HG03469 (cell line): ENCODE data around the gene BMERB1.
"Not testable (repeated sequence)": the region's sequence is repeated elsewhere in the genome, so short reads cannot be mapped to it uniquely, and the experiment has no call there.

Experiments used
- ATAC-seq: cut with Tn5 transposase; IDR thresholded peaks from one replicate; pipeline ENCODE4 v1.9.1; 2021; ENCODE audit warnings: mild to moderate bottlenecking, moderate library complexity, moderate number of reproducible peaks; ENCODE audit not compliant: unreplicated experiment

Gene BMERB1

DNA sequence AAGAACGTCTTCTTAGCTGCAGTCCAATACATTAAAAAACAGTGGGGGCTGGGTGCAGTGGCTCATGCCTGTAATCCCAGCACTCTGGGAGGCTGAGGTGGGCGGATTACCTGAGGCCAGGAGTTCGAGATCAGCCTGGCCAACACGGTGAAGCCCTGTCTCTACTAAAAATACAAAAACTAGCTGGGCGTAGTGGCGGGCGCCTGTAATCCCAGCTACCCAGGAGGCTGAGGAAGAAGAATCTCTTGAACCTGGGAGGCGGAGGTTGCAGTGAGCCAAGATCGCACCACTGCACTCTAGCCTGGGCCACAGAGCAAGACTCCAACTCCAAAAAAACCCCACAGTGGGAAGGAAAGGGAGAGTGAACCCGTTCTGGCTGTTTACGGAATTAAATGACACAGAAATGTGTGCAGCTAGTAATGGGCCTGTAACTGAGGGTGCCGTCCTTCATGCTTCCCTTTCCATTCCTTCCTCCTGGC lies 172.9 kb downstream of the BMERB1 start:
- ATAC-seq = not testable (repeated sequence)

DNA sequence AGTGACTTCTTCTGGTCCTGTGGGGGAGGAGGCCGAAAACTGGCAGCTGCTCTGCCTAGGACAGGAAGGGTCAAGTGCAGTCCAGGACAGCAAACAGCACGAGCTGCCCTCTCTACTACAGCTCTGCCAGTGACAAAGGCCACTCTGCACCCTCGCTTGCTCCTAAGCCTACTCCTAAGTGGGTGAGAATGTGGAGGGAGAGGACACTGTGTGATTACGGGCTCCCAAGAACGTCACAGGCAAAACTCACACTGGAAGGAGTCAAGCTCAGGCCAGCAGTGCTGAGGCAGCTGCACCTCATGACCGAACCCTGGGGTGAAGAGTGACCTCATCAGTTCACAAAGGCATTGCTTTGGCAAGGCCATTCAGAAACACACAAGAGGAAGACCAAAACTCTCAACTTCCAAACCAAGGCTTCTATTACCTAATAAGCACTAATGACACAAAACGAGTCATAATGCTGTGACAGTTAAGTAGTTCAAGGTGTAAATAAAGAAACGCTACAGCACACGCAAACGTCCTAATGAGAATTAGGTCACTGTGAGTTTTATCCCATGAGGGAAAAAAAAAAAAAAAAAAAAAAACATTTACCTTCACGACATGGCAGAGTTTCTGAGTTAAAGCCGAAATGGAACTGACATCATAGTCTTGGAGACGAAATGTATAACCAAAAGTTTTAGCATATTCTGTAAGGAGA lies 173.5 kb downstream of the BMERB1 start:
- ATAC-seq = no peak

DNA sequence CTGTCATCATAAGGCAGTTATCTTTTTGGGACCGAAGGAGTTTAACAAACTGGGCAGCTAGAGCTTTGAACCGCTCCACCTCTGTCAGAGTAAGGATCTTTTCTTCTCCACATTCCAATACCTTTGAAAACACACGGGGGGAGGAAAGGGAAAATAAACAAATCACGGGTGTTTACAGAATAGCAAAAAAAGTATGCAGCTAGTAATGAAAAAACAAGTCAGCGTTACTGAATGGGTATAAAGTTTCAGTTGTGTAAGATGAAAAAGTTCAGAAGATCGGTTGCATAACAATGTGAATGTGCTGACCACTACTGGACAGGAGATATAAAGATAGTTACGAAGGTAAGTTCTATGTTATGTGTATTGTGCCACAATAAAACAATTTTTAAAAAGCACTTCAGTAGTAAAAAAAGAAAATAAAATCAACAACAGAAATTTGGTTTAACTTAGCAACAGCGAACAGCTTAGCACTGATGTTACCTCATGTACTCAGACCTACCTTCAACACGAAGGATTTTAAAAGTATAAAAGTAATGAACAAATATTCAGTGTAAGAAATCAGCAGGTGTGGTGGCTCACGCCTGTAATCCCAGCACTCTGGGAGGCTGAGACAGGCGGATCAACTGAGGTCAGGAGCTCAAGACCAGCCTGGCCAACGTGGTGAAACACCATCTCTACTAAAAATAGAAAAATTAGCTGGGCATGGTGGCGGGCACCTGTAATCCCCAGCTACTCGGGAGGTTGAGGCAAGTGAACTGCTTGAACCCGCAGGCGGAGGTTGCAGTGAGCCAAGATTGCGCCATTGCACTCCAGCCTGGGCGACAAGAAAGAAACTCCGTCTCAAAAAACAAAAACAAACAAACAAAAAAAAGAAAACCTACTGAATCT lies 174.3 kb downstream of the BMERB1 start:
- ATAC-seq = no peak

DNA sequence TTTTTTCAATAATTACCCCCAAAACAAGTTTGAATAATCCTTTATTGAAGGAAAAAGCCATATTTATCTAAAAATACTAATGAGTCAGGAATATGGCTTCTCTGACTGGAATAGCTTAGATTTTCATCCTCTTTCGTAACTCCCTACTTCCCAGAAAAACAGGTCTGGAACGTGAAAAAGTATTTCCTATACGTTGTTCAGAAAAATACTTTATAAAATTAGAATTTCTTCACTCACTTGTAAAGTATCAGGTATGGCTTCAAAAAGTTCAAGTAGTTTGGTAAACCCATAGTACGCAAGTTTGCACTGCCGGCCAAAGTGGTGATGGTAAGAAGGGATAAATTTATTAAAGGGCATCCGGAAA lies 174.9 kb downstream of the BMERB1 start:
- ATAC-seq = no peak

DNA sequence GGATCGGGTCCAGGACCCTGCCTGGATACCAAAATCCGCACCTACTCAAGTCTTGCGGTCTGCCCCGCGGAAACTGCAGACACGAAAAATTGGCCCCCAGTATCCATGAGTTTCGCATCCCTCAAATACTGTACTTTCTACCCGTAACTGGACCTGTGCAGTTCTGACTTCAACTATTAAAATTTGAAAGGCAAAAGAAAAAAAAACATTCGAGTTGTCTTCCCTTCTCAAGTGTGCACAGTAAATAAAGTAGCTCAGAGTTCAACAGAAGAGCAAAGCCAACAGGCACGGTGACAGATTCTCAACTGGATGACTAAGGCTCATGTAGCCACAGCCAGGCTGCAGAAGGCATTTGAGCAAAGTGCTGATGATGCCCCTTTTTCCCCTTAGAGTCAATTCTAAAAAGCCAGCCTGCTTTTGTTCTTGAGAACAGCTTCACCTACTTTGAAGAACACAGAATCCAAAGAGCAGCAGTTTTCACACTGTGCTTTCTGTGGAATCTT lies 176.0 kb downstream of the BMERB1 start:
- ATAC-seq = no peak

DNA sequence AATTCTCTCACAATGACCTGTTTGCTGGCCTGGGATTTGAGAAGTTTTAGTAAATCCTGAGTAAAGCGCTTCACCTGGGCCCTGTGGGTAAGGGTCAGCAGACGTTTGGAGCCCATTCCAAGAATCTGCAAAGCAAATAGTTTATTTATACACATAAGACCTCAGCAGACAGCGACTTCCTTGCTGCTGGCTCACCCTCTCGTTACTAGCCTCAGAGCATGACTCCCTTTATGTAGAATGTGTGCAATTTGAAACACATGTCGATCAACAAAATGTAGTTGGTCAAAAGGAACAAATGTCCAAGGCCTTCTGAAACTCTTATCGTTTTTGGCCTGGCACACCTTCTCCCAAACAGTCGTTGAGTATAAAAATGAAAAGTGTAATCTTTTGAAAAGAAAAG lies 177.2 kb downstream of the BMERB1 start:
- ATAC-seq = no peak

DNA sequence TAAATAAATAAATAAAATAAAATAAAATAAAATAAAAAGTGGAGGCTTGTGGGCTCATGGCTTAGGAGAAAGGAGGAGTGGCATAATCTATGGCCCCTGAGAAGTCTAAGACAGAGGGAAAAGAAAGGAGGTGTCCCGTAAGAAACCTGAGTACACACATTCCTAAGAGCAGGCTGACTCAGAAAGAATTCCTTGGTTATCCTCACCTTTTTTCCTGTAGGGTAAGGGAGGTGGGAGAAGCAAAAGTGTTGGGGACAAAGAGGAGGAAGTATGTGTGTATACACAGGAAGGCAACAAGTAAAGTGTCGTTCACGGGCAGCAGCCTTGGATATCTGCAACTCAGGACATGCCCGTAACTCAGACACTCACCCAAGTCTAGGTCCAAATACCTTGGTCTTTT lies 179.3 kb downstream of the BMERB1 start:
- ATAC-seq = no peak

DNA sequence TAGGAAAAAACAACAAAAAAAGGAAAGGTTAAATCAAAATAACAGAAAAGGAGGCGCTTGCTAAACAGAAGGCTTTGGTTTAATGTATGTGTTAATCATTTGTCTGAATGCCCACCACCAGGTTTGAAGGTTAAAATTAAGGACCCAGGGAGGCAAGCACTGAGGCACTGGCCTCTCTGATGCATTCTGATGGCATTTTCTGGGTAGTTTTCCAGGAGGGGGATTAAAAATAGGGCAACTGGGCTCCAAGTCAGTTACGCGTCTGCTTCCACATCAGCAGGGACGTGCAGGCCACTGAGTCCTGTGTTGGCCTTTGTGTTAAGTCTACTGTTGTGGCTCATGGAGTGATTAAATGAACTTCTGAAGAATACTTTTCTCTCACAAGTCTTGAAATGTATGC lies 181.6 kb downstream of the BMERB1 start:
- ATAC-seq = no peak

DNA sequence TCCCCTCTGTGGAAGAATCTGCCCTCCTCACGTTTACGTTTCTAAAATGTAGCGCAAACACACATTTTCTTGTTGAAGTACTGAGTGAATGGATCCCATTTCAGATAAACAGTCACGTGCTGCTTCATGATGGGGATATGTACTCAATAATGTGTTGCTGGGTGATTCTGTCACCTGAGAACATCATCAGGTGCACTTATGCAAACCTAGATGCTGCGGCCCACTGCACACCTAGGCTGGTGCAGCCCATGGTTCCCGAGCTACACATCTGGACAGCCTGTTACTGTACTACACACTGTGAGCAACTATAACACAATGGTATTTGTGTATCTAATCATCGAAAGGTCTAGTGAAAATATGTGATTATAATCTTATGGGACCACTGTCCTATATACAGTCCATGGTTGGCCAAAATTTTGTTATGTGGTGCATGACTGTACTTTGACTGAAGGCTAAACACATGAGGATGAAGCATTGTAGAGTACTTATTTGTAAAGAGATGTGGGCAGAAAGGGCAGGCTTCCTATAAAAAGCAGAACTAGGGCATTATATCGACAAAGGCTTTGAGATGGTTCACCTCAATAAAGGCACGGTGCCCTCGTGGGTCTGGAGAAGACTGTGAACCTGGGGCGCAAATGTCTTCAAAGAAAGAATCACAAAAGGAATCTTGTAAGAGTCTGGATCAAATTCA lies 182.2 kb downstream of the BMERB1 start:
- ATAC-seq = no peak

DNA sequence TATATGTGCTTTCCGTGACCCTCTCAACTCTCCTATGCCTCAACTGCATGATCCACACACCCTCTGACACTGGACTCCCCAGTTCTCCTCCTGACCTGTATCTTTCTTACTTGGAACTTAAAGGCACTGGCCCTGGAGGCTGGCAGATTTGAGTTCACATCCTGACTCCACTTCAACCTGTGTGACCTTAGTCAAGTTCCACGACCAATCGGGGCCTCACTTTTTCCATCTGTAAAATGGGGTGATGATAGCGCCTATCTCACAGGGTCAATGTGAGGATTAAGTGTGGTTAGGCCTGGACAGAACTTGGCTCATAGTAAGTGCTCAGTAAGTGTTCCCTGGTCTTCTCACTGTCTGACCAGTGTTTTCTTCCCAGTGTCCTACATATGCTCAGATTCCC lies 183.5 kb downstream of the BMERB1 start:
- no peak for ATAC-seq

DNA sequence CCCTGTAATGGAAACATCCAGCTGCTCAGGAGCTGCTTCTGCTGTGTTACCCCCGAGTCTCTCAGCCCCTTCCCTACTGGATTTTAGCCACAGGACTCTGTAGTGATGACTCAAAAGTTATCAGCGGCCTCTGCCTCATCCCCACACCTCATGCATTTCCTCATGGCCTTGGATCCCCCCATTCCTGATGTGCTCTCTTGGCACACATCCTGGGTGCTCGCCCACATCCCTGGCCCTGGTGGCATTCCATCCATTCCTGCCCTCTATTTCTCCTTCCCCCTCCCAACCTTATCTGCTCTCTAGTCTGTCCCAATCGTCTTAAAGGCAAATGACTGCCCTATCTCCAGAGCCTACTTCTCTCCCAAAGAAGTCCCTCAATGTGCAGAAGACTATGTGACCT lies 184.0 kb downstream of the BMERB1 start:
- ATAC-seq = no peak

DNA sequence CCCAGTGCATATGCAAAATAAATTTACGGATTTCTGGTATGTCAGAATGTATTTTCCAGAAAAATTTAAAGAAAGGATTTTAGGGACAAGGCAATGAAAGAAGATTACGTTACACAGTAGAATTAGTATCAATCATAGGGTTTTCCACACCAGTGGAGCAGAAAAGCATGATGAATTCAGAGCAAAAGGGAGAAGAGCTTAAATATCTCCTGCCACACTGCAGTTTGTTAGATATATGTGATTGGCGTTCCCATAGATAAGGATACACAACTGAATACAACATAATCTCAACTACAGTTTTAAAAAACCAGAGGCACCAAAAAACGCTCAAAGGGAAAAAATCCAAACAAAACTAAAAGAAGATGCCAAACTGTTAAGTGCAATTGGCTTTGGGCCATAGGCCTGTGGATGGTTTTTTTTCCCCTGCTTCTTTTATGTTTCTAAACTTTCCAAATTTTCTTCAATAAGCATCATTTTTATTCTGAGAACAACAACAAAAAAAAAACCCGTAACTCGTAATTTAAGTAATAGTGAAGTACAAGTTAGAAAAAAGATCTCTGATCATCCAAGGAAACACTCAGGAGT lies 186.3 kb downstream of the BMERB1 start:
- ATAC-seq = no peak

DNA sequence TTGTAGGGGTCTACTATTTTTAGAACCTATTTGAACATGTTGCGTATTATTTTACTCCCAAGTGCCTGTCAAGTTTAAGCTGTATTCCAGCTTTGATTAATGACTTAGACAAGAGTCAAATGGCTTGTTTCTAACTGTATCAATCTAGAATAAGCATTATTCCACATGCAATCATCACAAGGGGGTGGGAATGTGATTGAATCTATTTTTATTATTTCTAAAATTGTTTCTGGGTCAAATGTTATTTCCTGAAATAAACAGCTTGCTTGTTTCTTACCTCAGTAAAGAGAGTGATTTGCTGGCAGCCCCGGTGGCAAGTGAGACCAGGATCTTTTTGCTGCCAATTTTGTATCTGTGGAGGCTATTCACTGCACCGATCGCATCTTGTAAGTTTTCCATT lies 187.1 kb downstream of the BMERB1 start:
- ATAC-seq = no peak

DNA sequence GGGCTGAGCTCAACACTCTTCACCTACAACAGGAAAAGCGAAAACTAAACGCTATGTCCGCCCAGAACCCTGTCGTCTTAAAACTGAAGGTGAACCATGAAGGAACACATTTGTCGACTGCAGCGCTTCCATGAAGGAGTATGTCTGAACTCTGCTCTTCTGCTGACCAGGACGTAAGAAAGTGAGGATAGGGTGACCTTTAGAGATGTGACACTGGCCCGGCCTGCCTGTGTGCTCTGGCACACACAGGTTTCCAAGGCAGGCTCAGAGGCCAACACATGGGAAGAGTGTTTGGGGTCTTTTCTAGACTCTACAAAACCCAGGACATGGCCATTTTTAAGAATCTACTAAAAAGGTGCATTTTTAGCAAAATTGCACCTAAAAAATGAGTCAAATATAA lies 187.5 kb downstream of the BMERB1 start:
- ATAC-seq = no peak

DNA sequence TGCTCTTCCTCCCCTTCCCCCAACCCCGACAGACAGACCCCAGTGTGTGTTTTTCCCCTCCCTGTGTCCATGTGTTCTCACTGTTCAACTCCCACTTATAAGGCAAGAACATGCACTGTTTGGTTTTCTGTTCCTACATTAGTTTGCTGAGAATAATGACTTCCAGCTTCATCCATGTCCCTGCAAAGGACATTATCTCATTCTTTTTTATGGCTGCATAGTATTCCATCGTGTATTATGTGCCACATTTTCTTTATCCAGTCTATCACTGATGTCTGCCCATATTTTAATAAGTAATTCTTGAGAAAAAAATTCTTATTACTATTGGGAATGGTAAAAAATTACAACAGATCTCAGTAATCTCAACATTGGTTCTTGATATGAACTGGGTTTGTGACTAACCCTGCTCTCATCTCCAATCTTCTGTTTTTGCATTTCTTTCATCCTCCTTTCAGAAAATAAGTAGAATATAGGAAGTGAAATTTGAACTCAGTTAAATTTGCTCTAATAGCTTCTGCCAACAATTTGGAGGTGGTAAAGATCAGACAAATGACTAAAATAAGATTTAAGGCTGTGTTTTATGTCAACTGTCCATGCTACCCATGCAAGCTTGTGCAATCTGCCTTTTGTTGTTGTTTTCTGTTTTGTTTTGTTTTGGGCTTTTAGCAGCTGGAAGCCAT lies 197.5 kb downstream of the BMERB1 start:
- no peak for ATAC-seq

DNA sequence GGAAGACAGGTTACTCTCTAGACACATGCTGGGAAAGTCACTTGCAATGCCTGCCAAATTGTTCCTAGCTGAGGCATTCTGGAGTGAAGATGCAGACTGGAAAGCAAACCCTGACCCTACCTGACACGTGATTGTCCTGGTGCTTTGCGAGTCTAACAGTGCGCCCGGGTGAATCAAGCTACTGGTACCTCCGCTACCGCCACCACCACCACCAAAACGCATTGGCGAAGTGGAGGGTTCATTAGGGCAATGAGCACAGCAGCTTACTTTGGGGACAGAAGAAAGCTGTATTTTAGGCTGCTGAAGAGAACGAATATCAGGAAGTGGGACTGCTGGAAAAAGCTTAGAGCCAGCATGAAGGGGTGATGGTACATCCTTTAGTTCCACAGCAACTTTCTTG lies 201.5 kb downstream of the BMERB1 start:
- no peak for ATAC-seq

DNA sequence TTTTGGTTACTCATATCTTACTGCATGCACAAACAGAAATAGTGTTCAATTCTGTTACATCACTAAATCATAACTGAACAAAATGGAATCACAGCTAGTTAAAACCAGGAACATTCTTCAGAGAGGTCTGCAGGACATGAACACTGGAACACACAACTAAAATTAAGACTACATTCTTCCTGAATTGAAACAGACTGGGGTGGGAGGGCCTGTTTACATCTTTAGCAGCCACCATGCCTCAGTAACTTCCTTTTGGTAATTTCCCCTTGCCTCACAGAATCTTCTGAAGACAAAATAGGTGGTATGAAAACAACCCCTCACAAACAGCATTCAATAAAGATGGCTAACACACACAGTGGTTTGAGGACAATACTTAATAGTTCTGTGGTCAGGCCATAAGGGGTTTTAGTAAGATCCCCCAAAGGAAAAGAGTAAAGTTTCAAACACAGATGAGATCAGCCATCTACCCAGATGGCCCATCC lies 202.0 kb downstream of the BMERB1 start:
- ATAC-seq = no peak
